Tibial nerve (tissue), 3 donors: ENCODE results near the gene ZNF423.

ENCODE experiments used
- CTCF ChIP-seq, 5 experiments: fragments of 200-600 bp in 3 of 5; fragments of 450-650 bp in 2 of 5; sonication (generic) in 3 of 5; IDR thresholded peaks; one replicate each; pipeline ENCODE4 v1.5.1; 2016 to 2019; ENCODE audit warnings: antibody characterized with exemption in 5 of 5, mild to moderate bottlenecking in 3 of 5, moderate library complexity in 2 of 5
- POLR2A ChIP-seq, 2 donors: fragments of 450-650 bp; IDR thresholded peaks; one replicate each; pipeline ENCODE4 v1.6.1; 2017; ENCODE audit warnings: antibody characterized with exemption in 2 of 2, mild to moderate bottlenecking in 2 of 2, moderate library complexity in 2 of 2

GRCh38 chr16:49876716-49877129 is 20.8 kb upstream of the ZNF423 start:
- TF ChIP-seq CTCF (IDR thresholded peaks at IDR 0.05) = peak; percentile 70 to 85 (median 80)
- no peak for TF ChIP-seq POLR2A (IDR thresholded peaks at IDR 0.05)
